Tibial nerve (tissue), 3 donors: ENCODE results near the gene ZNF622.

Experiments
- CTCF ChIP-seq, 5 experiments: fragments of 200-600 bp in 3 of 5; fragments of 450-650 bp in 2 of 5; sonication (generic) in 3 of 5; IDR thresholded peaks; one replicate each; pipeline ENCODE4 v1.5.1; 2016 to 2019; ENCODE audit warnings: antibody characterized with exemption in 5 of 5, mild to moderate bottlenecking in 3 of 5, moderate library complexity in 2 of 5
- POLR2A ChIP-seq, 2 donors: fragments of 450-650 bp; IDR thresholded peaks; one replicate each; pipeline ENCODE4 v1.6.1; 2017; ENCODE audit warnings: antibody characterized with exemption in 2 of 2, mild to moderate bottlenecking in 2 of 2, moderate library complexity in 2 of 2

DNA sequence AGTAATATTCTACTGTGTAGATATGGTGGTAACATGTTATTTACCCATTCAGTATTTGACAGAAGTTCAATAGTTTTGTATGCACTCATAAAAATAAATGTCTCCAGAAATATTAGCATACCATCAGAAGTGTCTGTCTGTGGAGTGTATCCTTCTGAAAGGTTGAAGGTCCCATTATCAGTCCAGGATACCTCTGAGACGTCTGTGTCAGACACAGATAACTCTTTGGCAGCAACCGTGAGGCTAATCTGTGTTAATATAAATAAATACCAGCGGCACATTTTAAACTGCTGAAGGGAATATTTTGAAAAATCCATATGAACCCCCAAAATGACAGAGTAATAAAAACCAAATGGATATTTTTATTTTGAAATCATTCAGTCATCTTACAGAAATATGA is 11.9 kb upstream of the ZNF622 start:
- TF ChIP-seq POLR2A (IDR thresholded peaks at IDR 0.05) = no peak
- TF ChIP-seq CTCF (IDR thresholded peaks at IDR 0.05) = no peak
